ENCODE data around the gene NUMB. TPM values are rescaled to one million over a fixed set of nuclear protein-coding genes. Genes with fewer than 3 reads are reported as not detected.
A peak's percentile ranks its signal among the peaks of the same experiment; 100 is the strongest.

Gene NUMB
- total and polyA plus RNA-seq, 2 donors (not counting 3 experiments of a cell fraction or from before 2014, with no cell fraction given) = 128 to 164 TPM

- peak overlapping the region; percentile 85 for H3K4me2 ChIP-seq (ENCODE audit: insufficient read depth, low read length)
- no peak for FAIRE-seq
- no TSS peak for BruUV-seq (replicated peaks)
- intact Hi-C loops (cut with micrococcal nuclease) = loop anchor here (10.0 kb wide), 1 partner anchor 278 kb away; no protein-coding TSS in a partner anchor
- no peaks in the 10 kb centered on the region for H3K9me3 ChIP-seq (replicated peaks; ENCODE audit: control insufficient read depth, insufficient read depth, low read length)
- no peak overlapping the region for H3K9ac ChIP-seq (replicated peaks; ENCODE audit: extremely low read depth, insufficient read depth, low read length)
- H3K4me3 ChIP-seq (replicated peaks in 1 of 3; ENCODE audit: insufficient read depth in 1 of 3, low read depth in 1 of 3, low read length in 3 of 3) = peak overlapping the region in 1 of 3 experiments; percentile 15
- no peaks in the 10 kb centered on the region for H4K20me1 ChIP-seq (replicated peaks; ENCODE audit: control insufficient read depth, extremely low read depth, insufficient read depth, low read length)
- no peak for DNase-seq (ENCODE audit: low read depth, low spot score)
- H3K27me3 ChIP-seq (ENCODE audit: control insufficient read depth in 2 of 2, insufficient read depth in 2 of 2, low read length in 2 of 2) = no peaks in the 10 kb centered on the region
- H3K27ac ChIP-seq (ENCODE audit: insufficient read depth, low read depth, low read length) = no peak overlapping the region
- H3K79me2 ChIP-seq (ENCODE audit: control insufficient read depth, insufficient read depth, low read length) = peaks cover 26% of the 10 kb centered on the region
- H3K4me1 ChIP-seq (ENCODE audit: control insufficient read depth, extremely low read depth, insufficient read depth, low read length) = peaks cover 15% of the 10 kb centered on the region
- H3K9me1 ChIP-seq (replicated peaks; ENCODE audit: control insufficient read depth, extremely low read depth, insufficient read depth, low read length) = no peaks in the 10 kb centered on the region
- dilution Hi-C loops (cut with MboI; ENCODE audit: extremely low pct_ligation_motif_present, low sequenced_read_pairs) = no loop called here
- no peak for TF ChIP-seq FOS (IDR thresholded peaks at IDR 0.05; ENCODE audit: borderline replicate concordance, insufficient read depth, low read length)
- TF ChIP-seq GATA2 (IDR thresholded peaks at IDR 0.05; ENCODE audit: insufficient read depth, insufficient read length, low read depth, low read length) = no peak
- no peak for TF ChIP-seq POLR2AphosphoS5 (IDR thresholded peaks at IDR 0.05; ENCODE audit: insufficient read depth, low read depth, low read length)
- no peak for TF ChIP-seq EZH2 (IDR thresholded peaks at IDR 0.05; ENCODE audit: borderline replicate concordance, low read depth, low read length, severe bottlenecking)
- TF ChIP-seq JUN (IDR thresholded peaks at IDR 0.05; ENCODE audit: borderline replicate concordance, insufficient read depth, insufficient read length, low read depth) = no peak
- no peak for TF ChIP-seq POLR2A (IDR thresholded peaks at IDR 0.05; ENCODE audit: low read depth, low read length)
- no peak for TF ChIP-seq MYC (IDR thresholded peaks at IDR 0.05; ENCODE audit: low read depth, low read length)
- no peak for TF ChIP-seq CTCF (IDR thresholded peaks at IDR 0.05; ENCODE audit: extremely low read depth in 1 of 2, insufficient read depth in 1 of 2, low read depth in 1 of 2, low read length in 2 of 2)
- TF ChIP-seq MAX (IDR thresholded peaks at IDR 0.05; ENCODE audit: insufficient read depth, insufficient read length) = no peak
- CTCF ChIA-PET = interaction anchor here (0.7 kb wide), 1 partner anchor 142 kb away, joined by 3 read pairs; no protein-coding TSS in a partner anchor
- POLR2A ChIA-PET = no interaction called here
- H3K36me3 ChIP-seq (ENCODE audit: control insufficient read depth in 2 of 2, extremely low read depth in 1 of 2, insufficient read depth in 2 of 2, low read length in 2 of 2) = no peaks in the 10 kb centered on the region
- no peak overlapping the region for H2AFZ ChIP-seq (ENCODE audit: low read depth, low read length)
These were observed 34.3 kb upstream of the NUMB start for GRCh38 chr14:73492670-73493069.

All from endothelial cell of umbilical vein (primary cell).